ENCODE measurements around the gene PDE9A.

DNA sequence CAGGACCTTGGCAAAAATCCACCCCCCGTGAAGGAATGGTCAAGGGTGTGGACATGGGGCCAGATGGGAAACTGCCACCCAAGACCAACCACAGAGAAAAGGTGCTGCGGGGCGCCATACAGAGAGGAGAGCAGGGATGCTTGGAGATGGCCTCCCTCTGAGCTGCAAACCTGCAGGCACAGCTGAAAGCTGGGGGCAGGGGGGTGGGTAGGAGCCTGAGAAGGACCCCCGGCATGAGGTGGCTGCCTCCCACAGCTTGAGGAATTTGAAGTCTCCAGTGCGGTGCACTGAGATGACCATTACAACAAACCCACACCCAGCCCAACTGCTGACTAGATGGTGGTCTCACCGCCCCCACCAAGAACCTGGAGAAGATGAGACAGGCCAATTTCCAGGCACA, 141.1 kb downstream of the PDE9A start:
- TF ChIP-seq, protein P1, sequence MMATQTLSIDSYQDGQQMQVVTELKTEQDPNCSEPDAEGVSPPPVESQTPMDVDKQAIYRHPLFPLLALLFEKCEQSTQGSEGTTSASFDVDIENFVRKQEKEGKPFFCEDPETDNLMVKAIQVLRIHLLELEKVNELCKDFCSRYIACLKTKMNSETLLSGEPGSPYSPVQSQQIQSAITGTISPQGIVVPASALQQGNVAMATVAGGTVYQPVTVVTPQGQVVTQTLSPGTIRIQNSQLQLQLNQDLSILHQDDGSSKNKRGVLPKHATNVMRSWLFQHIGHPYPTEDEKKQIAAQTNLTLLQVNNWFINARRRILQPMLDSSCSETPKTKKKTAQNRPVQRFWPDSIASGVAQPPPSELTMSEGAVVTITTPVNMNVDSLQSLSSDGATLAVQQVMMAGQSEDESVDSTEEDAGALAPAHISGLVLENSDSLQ (IDR thresholded peaks at IDR 0.05) = no peak
- no peak for TF ChIP-seq ELF4 (IDR thresholded peaks at IDR 0.05)
